GM12801 (cell line): Measurements from ENCODE around the gene MTERF2.

Source experiments
- TF ChIP-seq, protein P1 (sequence below): IDR thresholded peaks from one replicate; pipeline ENCODE4 v1.5.1; 2011; ENCODE audit warnings: control low read depth; ENCODE audit not compliant: insufficient read length; ENCODE audit errors: extremely low read depth

Gene MTERF2

DNA sequence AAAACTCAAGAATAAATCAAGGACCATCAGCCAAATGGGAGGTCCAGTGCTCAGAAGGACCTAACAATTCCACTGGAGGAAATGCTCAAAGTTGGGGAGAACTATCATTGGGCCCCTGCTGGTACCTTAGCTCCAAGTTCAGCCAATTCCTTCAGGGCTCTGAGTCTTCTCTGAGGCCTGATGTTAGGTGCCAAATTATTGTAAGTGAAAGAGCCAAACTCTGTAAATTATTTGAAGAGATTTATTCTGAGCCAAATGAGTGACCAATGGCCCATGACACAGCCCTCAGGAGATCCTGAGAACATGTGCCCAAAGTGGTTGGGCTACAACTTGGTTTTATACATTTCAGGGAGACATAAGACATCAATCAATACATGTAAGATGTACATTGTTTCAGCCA, 39.5 kb downstream of the MTERF2 start:
- TF ChIP-seq, protein P1, sequence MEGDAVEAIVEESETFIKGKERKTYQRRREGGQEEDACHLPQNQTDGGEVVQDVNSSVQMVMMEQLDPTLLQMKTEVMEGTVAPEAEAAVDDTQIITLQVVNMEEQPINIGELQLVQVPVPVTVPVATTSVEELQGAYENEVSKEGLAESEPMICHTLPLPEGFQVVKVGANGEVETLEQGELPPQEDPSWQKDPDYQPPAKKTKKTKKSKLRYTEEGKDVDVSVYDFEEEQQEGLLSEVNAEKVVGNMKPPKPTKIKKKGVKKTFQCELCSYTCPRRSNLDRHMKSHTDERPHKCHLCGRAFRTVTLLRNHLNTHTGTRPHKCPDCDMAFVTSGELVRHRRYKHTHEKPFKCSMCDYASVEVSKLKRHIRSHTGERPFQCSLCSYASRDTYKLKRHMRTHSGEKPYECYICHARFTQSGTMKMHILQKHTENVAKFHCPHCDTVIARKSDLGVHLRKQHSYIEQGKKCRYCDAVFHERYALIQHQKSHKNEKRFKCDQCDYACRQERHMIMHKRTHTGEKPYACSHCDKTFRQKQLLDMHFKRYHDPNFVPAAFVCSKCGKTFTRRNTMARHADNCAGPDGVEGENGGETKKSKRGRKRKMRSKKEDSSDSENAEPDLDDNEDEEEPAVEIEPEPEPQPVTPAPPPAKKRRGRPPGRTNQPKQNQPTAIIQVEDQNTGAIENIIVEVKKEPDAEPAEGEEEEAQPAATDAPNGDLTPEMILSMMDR = no peak

DNA sequence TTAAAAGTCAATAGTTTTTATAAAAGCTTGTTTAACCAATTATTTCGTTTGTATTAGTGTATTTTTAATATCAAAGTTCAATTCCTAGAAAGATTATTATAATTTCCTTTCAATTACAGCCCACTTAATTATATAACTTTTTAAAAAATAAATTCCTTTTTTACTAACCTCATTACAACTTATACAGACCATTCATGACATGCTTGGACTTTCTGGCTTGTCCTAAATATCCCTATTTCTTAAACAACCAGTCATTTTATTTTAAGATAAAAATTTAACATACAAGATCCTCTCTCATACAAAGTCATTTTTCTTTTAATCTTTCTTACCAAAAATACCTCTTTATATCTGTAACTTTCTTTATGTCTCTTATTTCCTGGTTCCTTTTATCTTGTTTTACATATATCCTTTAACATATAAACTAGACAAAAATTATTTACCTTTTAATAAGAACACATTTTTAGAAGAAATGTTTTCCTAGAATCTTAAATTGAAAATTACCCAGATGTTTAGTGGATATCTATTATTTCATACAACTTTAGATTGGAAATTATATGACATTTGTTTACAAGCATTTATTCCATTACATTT, 41.6 kb downstream of the MTERF2 start:
- TF ChIP-seq, protein P1 = no peak

GRCh38 chr12:106942775-106943174, 44.2 kb downstream of the MTERF2 start:
- TF ChIP-seq, protein P1 = no peak

DNA sequence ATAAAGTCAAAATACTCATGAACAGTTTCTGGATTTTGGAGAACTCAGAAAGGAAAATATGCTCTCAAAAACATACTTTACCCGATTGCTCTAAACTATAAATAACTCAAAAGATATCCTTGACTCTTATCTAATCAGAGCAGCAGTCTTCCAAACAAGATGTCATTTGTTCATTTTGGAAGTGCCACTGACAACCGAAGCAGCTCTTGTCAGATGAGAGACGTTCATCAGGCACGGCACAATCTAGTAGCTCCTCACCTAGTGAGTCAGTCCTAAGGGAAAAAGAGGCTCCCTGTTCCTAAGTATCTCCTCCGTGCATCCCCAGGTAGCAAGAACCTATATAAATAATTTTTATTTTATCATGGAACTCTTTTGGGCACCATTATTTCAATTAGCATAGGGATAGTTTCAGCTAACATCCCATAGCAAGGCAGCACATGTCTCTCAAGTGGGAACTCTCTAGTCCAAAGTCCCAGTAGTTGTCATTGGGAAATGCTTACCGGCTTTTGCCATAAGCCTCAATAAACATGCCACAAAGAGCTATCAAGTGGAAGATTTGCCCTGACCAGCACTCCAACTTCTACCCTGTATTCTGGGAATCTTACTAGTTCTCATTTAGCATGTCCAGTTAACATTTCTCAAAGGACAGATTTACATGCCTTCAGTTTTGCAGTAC, 45.3 kb downstream of the MTERF2 start:
- TF ChIP-seq, protein P1 = no peak

DNA sequence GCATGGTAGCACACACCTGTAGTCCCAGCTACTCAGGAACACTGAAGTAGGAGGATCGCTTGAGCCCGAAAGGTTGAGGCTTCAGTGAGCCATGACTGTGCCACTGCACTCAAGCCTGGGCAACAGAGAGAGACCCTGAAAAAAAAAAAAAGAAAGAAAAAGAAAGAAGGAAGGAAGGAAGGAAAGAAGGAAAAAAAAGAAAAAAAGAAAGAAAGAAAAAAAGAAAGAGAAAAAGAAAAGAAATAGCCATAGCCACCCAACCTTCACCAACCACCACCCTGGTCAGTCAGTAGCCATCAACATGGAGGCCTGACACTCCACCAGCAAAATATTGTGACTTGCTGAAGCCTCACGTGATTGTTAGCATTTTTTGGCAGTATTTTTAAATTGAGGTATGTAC, 52.7 kb downstream of the MTERF2 start:
- TF ChIP-seq, protein P1 = no peak
